SU-DHL-6 (cell line): ENCODE measurements around the gene MYADM.

ENCODE experiments used
- CTCF ChIP-seq: fragments of 200-600 bp; sonication (generic); IDR thresholded peaks from one replicate; pipeline ENCODE4 v1.5.1; 2017; ENCODE audit warnings: antibody characterized with exemption, mild to moderate bottlenecking, low read length, moderate library complexity; ENCODE audit not compliant: insufficient read depth, poor library complexity, severe bottlenecking
- EZH2phosphoT487 ChIP-seq: fragments of 200-600 bp; sonication (generic), shearing (Covaris generic); conservative IDR thresholded peaks from 2 replicates; pipeline ENCODE4 v1.6.1; 2018; ENCODE audit warnings: mild to moderate bottlenecking, antibody characterized with exemption, low read length, moderate library complexity, mixed read lengths

DNA sequence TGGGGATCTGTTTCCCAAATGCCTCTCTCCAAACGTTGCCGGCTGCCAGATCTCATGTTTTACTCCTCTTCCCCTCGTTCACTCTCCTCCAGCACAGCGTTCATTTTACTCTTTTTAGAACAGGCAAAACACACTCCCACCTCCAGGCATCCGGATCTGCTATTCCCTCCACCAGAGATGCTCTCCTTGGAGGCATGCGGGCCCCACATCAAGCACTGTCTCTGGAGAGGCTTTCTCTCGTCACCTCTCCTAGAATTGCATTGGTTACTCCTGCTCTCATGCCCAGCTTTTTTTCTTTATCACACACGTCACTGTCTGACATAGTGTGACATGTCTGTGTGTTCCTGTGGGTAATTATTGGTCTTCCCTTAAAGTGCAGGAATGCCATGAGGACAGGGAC, 20.1 kb upstream of the MYADM start:
- TF ChIP-seq CTCF: no peak
- TF ChIP-seq EZH2phosphoT487: no peak
